Bronchial epithelial cell (primary cell): Measurements from ENCODE around the gene CHCHD4. TPM values are rescaled to one million over a fixed set of nuclear protein-coding genes. Genes with fewer than 3 reads are reported as not detected.

Source experiments
- DNase-seq: peaks from one replicate; pipeline ENCODE4 v3.0.0-alpha.2; 2010; ENCODE audit warnings: low read depth
- FAIRE-seq: peaks from 2 replicates; lab custom pipeline; 2011; peaks lifted over from hg19 to GRCh38; lab: Jason Lieb, UNC
- H3K27me3 ChIP-seq: 2 replicates; pipeline ENCODE4 v1.5.1; 2011; ENCODE audit warnings: low read length; ENCODE audit not compliant: control insufficient read depth, insufficient read depth
- H3K36me3 ChIP-seq: 2 replicates; pipeline ENCODE4 v1.5.1; 2011; ENCODE audit warnings: low read length; ENCODE audit not compliant: control insufficient read depth, insufficient read depth
- H3K4me3 ChIP-seq: 2 replicates; pipeline ENCODE4 v1.5.1; 2011; ENCODE audit warnings: mild to moderate bottlenecking, low read depth, low read length, control low read depth
- CTCF ChIP-seq: IDR thresholded peaks from 2 replicates; pipeline ENCODE4 v1.5.1; 2011; ENCODE audit warnings: mild to moderate bottlenecking, moderate library complexity, low read length, control low read depth, inconsistent platforms; ENCODE audit not compliant: insufficient read depth, severe bottlenecking
- total RNA-seq: library from RNA; depleted of rRNA; stranded (reverse); fragments of >200 nt; gene quantifications from 2 replicates; pipeline ENCODE4 v1.2.1, GENCODE V29; 2014

CHCHD4 gene
- total RNA-seq, 1 donor from 2014 or later: 32.1 TPM

DNA sequence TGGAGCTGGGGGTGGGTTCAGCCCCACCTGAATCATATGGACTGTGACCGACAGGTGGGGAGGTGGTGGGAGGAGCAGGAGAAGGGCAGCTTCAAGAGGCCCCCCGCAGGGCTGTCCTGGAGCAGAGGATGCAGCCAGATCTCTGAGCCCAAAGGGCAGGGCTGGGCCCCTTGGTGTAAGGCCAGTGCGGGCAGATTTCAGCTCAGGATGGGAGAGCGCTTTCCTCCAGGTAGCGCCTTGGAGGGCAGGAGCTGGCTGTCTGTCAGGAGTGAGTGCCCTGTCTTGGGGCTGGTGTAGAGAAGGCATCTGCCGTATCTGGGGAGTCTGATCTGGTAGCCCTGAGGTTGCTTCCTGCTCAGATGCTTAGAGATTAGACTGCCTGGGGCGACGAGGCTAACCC, 7.5 kb upstream of the CHCHD4 start:
- FAIRE-seq (no peak), DNase-seq (no peak)
- H3K4me3 ChIP-seq: no peak overlapping the region
- no peaks in the 10 kb centered on the region for H3K27me3 ChIP-seq
- peaks cover 57% of the 10 kb centered on the region for H3K36me3 ChIP-seq
- TF ChIP-seq CTCF: no peak

GRCh38 chr3:14131134-14131533, 6.5 kb upstream of the CHCHD4 start:
- FAIRE-seq (no peak), DNase-seq (no peak)

GRCh38 chr3:14130707-14131106, 6.0 kb upstream of the CHCHD4 start:
- FAIRE-seq: no peak
- no peak overlapping the region for H3K4me3 ChIP-seq
- H3K36me3 ChIP-seq: peaks cover 57% of the 10 kb centered on the region
- no peaks in the 10 kb centered on the region for H3K27me3 ChIP-seq
- no peak for TF ChIP-seq CTCF
- DNase-seq: no peak

More at GRCh38 chr3:14131134-14131533, 6.5 kb upstream of the CHCHD4 start:
- Histone ChIP-seq H3K4me3 (no peak overlapping the region), H3K36me3 (peaks cover 58% of the 10 kb centered on the region), H3K27me3 (no peaks in the 10 kb centered on the region)
- no peak for TF ChIP-seq CTCF

- no peak overlapping the region for H3K4me3 ChIP-seq
- TF ChIP-seq CTCF: no peak
- peaks cover 55% of the 10 kb centered on the region for H3K36me3 ChIP-seq
- H3K27me3 ChIP-seq: no peaks in the 10 kb centered on the region
- DNase-seq: no peak
- no peak for FAIRE-seq
Measured at GRCh38 chr3:14130230-14130629, 5.6 kb upstream of the CHCHD4 start.

- FAIRE-seq: no peak
- H3K27me3 ChIP-seq: no peaks in the 10 kb centered on the region
- no peak overlapping the region for H3K4me3 ChIP-seq
- no peak for TF ChIP-seq CTCF
- no peak for DNase-seq
- peaks cover 47% of the 10 kb centered on the region for H3K36me3 ChIP-seq
Measured at GRCh38 chr3:14129296-14129695, 4.6 kb upstream of the CHCHD4 start.

DNA sequence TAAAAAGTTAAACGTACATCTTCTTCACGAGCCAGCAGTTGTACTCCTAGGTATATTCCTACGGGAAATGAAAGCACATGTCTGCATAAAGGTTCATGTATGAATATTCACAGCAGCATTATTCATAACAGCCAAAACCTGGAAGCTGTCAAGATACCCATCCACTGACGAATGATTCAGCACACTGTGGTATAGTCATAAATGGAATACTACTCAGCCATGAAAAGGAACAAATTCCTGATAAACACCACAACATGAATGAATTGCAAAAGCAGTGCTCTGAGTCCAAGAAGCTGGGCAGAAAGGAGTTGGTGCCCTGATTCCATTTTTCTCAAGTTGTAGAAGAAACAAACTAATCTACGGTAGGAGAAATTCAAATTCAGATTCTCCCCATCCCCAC, 4.1 kb upstream of the CHCHD4 start:
- no peak for DNase-seq
- no peaks in the 10 kb centered on the region for H3K27me3 ChIP-seq
- no peak for TF ChIP-seq CTCF
- H3K4me3 ChIP-seq: no peak overlapping the region
- FAIRE-seq: no peak
- peaks cover 42% of the 10 kb centered on the region for H3K36me3 ChIP-seq
